HepG2 (cell line): ENCODE results near the gene CIROP. TPM values are rescaled to one million over a fixed set of nuclear protein-coding genes. Genes with fewer than 3 reads are reported as not detected.

ENCODE experiments used
- ATAC-seq: fragments of 200-7000 bp; cut with Tn5 transposase; 3 replicates; pipeline ENCODE4 v1.9.1; 2020; ENCODE audit warnings: mild to moderate bottlenecking, moderate library complexity
- BruUV-seq: library from RNA; stranded (reverse); fragments of 400-500 nt; replicated peaks from 2 replicates; lab custom pipeline; 2021; lab: Mats Ljungman, UMichigan
- CTCF ChIA-PET: fragments of 300-600 bp; formaldehyde crosslinking; extraction: SDS; loops from one replicate; lab custom pipeline; 2021; ENCODE audit warnings: low total read pairs, inconsistent platforms, low intra/inter-chr PET ratio; lab: Yijun Ruan, JAX
- POLR2A ChIA-PET: fragments of 350-600 bp; sonication (Branson Sonifier 250); formaldehyde crosslinking; loops from one replicate; lab custom pipeline; 2020; ENCODE audit warnings: antibody characterized with exemption, inconsistent platforms; lab: Yijun Ruan, JAX
- DNase-seq: peaks from one replicate; pipeline ENCODE4 v3.0.0-alpha.2; 2015; ENCODE audit warnings: low spot score
- FAIRE-seq: peaks from 3 replicates; lab custom pipeline; 2011; peaks lifted over from hg19 to GRCh38; lab: Jason Lieb, UNC
- H2AFZ ChIP-seq: one replicate; pipeline ENCODE4 v1.6.1; 2011; ENCODE audit warnings: low read length, inconsistent platforms
- H3K27ac ChIP-seq: fragments of 300-600 bp; 3 replicates; pipeline ENCODE4 v1.8.0; 2011; ENCODE audit warnings: mixed run types, mild to moderate bottlenecking, mixed read lengths, low read length, inconsistent platforms; ENCODE audit not compliant: insufficient read depth; ENCODE audit errors: extremely low read length
- H3K27me3 ChIP-seq, 2 experiments: fragments of 200-600 bp in 1 of 2; 2 replicates in 1 of 2; 3 replicates in 1 of 2; pipeline versions ENCODE4 v1.6.0 to v1.8.0; 2011; ENCODE audit warnings: low read length in 2 of 2, mild to moderate bottlenecking in 2 of 2, moderate library complexity in 2 of 2, inconsistent platforms in 1 of 2; ENCODE audit not compliant: insufficient read depth in 2 of 2, control insufficient read depth in 1 of 2
- H3K36me3 ChIP-seq, 2 experiments: fragments of 200-600 bp in 1 of 2; replicated peaks in 1 of 2; 2 replicates in 1 of 2; 3 replicates in 1 of 2; pipeline versions ENCODE4 v1.5.1 to v1.8.0; 2011; ENCODE audit warnings: low read length in 2 of 2, inconsistent platforms in 1 of 2; ENCODE audit not compliant: insufficient read depth in 2 of 2, control insufficient read depth in 1 of 2
- H3K4me1 ChIP-seq: 2 replicates; pipeline ENCODE4 v1.5.1; 2012; ENCODE audit warnings: low read length, inconsistent platforms; ENCODE audit not compliant: insufficient read depth
- H3K4me2 ChIP-seq: 2 replicates; pipeline ENCODE4 v1.6.0; 2011; ENCODE audit warnings: low read depth, low read length, inconsistent platforms
- H3K4me3 ChIP-seq, 3 experiments: fragments of 200-600 bp in 1 of 3; sonication (generic), shearing (Covaris generic) in 1 of 3; replicated peaks in 1 of 3; 2 replicates each; pipeline ENCODE4 v1.5.1; 2011 to 2016; ENCODE audit warnings: low read length in 3 of 3, inconsistent platforms in 2 of 3, low read depth in 2 of 3, mild to moderate bottlenecking in 2 of 3, control low read depth in 1 of 3, mixed read lengths in 1 of 3; ENCODE audit not compliant: insufficient read depth in 1 of 3
- H3K79me2 ChIP-seq: one replicate; pipeline ENCODE4 v1.6.1; 2011; ENCODE audit warnings: low read length, inconsistent platforms; ENCODE audit not compliant: insufficient read depth
- H3K9ac ChIP-seq: 2 replicates; pipeline ENCODE4 v1.6.0; 2011; ENCODE audit warnings: mild to moderate bottlenecking, low read depth, low read length, inconsistent platforms; ENCODE audit not compliant: insufficient read depth
- H3K9me3 ChIP-seq: 2 replicates; pipeline ENCODE4 v1.5.1; 2012; ENCODE audit warnings: mild to moderate bottlenecking, low read length
- H4K20me1 ChIP-seq: 2 replicates; pipeline ENCODE4 v1.6.0; 2011; ENCODE audit warnings: inconsistent platforms, mild to moderate bottlenecking, low read length, moderate library complexity; ENCODE audit not compliant: insufficient read depth
- CERS6 ChIP-seq: sonication (generic); formaldehyde crosslinking; IDR thresholded peaks from 2 replicates; pipeline ENCODE4 v1.5.0; 2020; ENCODE audit warnings: missing genetic modification reagents
- EZH2 ChIP-seq: conservative IDR thresholded peaks from 2 replicates; pipeline ENCODE4 v1.6.1; 2012; ENCODE audit warnings: mild to moderate bottlenecking, low read depth, low read length, moderate library complexity
- KDM3A ChIP-seq: IDR thresholded peaks from 2 replicates; pipeline ENCODE4 v1.6.1; 2018; ENCODE audit warnings: low read depth, missing compliant biosample characterization
- REXO4 ChIP-seq: sonication (generic); formaldehyde crosslinking; IDR thresholded peaks from 2 replicates; pipeline ENCODE4 v1.8.0; 2022; ENCODE audit warnings: missing genetic modification reagents, mild to moderate bottlenecking, borderline replicate concordance
- SOX13 ChIP-seq, 3 experiments: fragments of 450-650 bp in 1 of 3; sonication (generic) in 1 of 3; formaldehyde crosslinking in 1 of 3; IDR thresholded peaks in 2 of 3; conservative IDR thresholded peaks in 1 of 3; 2 replicates each; pipeline versions ENCODE4 v1.5.0 to v1.6.1; 2016 to 2020; ENCODE audit warnings: antibody characterized with exemption in 1 of 3, mild to moderate bottlenecking in 1 of 3, missing compliant biosample characterization in 1 of 3, missing genetic modification reagents in 1 of 3, moderate library complexity in 1 of 3
- ZBTB25 ChIP-seq: IDR thresholded peaks from 2 replicates; pipeline ENCODE4 v1.6.1; 2018; ENCODE audit warnings: missing genetic modification reagents
- ZFP36L2 ChIP-seq: sonication (generic); formaldehyde crosslinking; IDR thresholded peaks from 2 replicates; pipeline ENCODE4 v1.4.0; 2020; ENCODE audit warnings: missing genetic modification reagents
- ZGPAT ChIP-seq: IDR thresholded peaks from 2 replicates; pipeline ENCODE4 v1.6.1; 2016; ENCODE audit warnings: mild to moderate bottlenecking
- ZMAT3 ChIP-seq: sonication (generic); formaldehyde crosslinking; conservative IDR thresholded peaks from 2 replicates; pipeline ENCODE4 v1.7.0; 2021; ENCODE audit warnings: missing genetic modification reagents
- ZNF101 ChIP-seq: sonication (generic); formaldehyde crosslinking; IDR thresholded peaks from 2 replicates; pipeline ENCODE4 v1.4.0; 2020; ENCODE audit warnings: mild to moderate bottlenecking, low read depth, missing genetic modification reagents, borderline replicate concordance
- ZSCAN30 ChIP-seq: sonication (generic); formaldehyde crosslinking; IDR thresholded peaks from 2 replicates; pipeline ENCODE4 v1.5.0; 2020; ENCODE audit warnings: mild to moderate bottlenecking, missing genetic modification reagents
- WGBS: methylation state at CpG from one replicate; pipeline ENCODE4 v1.1.6; 2017; ENCODE audit warnings: low lambda C conversion rate; 5-methylcytosine and 5-hydroxymethylcytosine counted together
- in situ Hi-C: cut with HindIII; loops from 2 replicates; pipeline ENCODE4 v1.10.0; 2017; ENCODE audit warnings: low pct_unique_long_range_greater_than_20kb; ENCODE audit not compliant: extremely low pct_ligation_motif_present
- intact Hi-C: fragments of 100-400 bp; cut with micrococcal nuclease; formaldehyde crosslinking; loops from one replicate; pipeline ENCODE4 v1.10.0; 2022; ENCODE audit not compliant: unreplicated experiment
- polyA plus RNA-seq, 8 experiments: library from polyadenylated mRNA; depleted of rRNA in 3 of 8; stranded (reverse) in 7 of 8; unstranded in 1 of 8; fragments of >200 nt; fragmentation: Illumina TruSeq in 4 of 8; extraction: Trizol in 4 of 8; gene quantifications; 2 replicates each; pipeline versions ENCODE4 v1.2.1 to v1.2.3, GENCODE V29; 2011 to 2016; ENCODE audit warnings: low read depth in 4 of 8, missing spikeins in 1 of 8, mixed read lengths in 1 of 8; ENCODE audit not compliant: insufficient read depth in 1 of 8
- total RNA-seq, 5 experiments: library from RNA; depleted of rRNA; stranded (reverse); fragments of >200 nt; fragmentation: Illumina TruSeq; extraction: Trizol; gene quantifications; 2 replicates each; pipeline ENCODE4 v1.2.3, GENCODE V29; 2016; ENCODE audit warnings: low read depth in 1 of 5

CIROP gene
- total and polyA plus RNA-seq, 2 of the 13 experiments (the other 11 are each of a cell fraction or from before 2014, with no cell fraction given): 0.07 TPM; not detected in 1

GRCh38 chr14:23140371-23140770 is 35.6 kb upstream of the CIROP start (continued):
- no peak for TF ChIP-seq ZSCAN30 (CRISPR knock-in tag)
- TF ChIP-seq EZH2: no peak; the same call in 1 of the 2 replicates
- no peak for TF ChIP-seq CERS6 (CRISPR knock-in tag)
- no peak for TF ChIP-seq REXO4 (CRISPR knock-in tag)
- TF ChIP-seq KDM3A (CRISPR knock-in tag): no peak
- TF ChIP-seq ZGPAT: no peak
- no peak for TF ChIP-seq ZNF101

GRCh38 chr14:23139874-23140273 is 35.1 kb upstream of the CIROP start:
- FAIRE-seq (no peak), ATAC-seq (no peak), DNase-seq (no peak)
- Histone ChIP-seq H3K27me3 (peaks cover 15 to 65% of the 10 kb centered on the region in 2 experiments), H3K4me2 (no peak overlapping the region), H3K4me3 (no peak overlapping the region), H3K27ac (no peak overlapping the region), H3K9ac (no peak overlapping the region), H2AFZ (no peak overlapping the region), H4K20me1 (no peaks in the 10 kb centered on the region), H3K79me2 (no peaks in the 10 kb centered on the region), H3K4me1 (peaks cover 17% of the 10 kb centered on the region), H3K36me3 (no peaks in the 10 kb centered on the region), H3K9me3 (no peaks in the 10 kb centered on the region)
- in situ Hi-C loops (no loop called here), intact Hi-C loops (no loop called here)
- 15% methylated on average over 2 of the region's 2 CpGs for WGBS
- BruUV-seq: no TSS peak
- TF ChIP-seq ZFP36L2 (no peak), ZBTB25 (CRISPR knock-in tag) (no peak), ZMAT3 (no peak), SOX13 (IDR thresholded peaks at IDR 0.05) (no peak), SOX13 (CRISPR knock-in tag; conservative IDR thresholded peaks at IDR 0.05 in 1 of 2, IDR thresholded peaks at IDR 0.05 in 1 of 2) (no peak)
- ChIA-PET POLR2A (no interaction called here), CTCF (no interaction called here)
